Lower leg skin (tissue), 3 donors: ENCODE data around the gene CD99L2.

Source experiments
- POLR2A ChIP-seq, 2 donors: fragments of 450-650 bp; IDR thresholded peaks; one replicate each; pipeline ENCODE4 v1.6.1; 2016 to 2017; ENCODE audit warnings: antibody characterized with exemption in 2 of 2, mild to moderate bottlenecking in 1 of 2, moderate library complexity in 1 of 2
- TF ChIP-seq, protein P1 (sequence below), 3 donors: fragments of 450-650 bp; IDR thresholded peaks; one replicate each; pipeline ENCODE4 v1.5.1; 2016; ENCODE audit warnings: antibody characterized with exemption in 3 of 3, mild to moderate bottlenecking in 3 of 3, moderate library complexity in 2 of 3

DNA sequence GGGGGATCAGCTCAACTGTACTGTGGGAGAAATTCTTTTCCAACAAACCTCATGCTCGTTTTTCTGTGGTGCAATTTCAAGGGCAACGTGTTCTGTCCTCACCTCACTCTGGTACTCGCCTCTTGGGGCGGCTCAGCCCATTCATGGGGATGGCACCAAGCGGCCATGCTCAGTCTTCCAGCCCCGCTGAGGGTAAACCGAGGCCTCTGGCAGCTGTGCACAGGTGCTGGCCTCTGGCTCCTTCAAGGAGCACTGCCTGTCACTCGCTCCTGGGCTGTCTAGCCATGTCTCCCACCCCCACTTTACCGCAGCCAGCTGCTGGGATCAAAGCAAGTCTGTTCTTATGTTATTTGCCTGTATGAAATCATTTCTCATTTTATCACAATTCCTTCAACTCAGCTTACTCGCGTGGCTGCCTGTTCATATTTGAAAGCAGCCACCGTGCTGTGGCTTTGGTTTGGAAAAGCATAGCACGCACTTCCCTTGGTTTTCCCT, 135.1 kb downstream of the CD99L2 start:
- TF ChIP-seq, protein P1, sequence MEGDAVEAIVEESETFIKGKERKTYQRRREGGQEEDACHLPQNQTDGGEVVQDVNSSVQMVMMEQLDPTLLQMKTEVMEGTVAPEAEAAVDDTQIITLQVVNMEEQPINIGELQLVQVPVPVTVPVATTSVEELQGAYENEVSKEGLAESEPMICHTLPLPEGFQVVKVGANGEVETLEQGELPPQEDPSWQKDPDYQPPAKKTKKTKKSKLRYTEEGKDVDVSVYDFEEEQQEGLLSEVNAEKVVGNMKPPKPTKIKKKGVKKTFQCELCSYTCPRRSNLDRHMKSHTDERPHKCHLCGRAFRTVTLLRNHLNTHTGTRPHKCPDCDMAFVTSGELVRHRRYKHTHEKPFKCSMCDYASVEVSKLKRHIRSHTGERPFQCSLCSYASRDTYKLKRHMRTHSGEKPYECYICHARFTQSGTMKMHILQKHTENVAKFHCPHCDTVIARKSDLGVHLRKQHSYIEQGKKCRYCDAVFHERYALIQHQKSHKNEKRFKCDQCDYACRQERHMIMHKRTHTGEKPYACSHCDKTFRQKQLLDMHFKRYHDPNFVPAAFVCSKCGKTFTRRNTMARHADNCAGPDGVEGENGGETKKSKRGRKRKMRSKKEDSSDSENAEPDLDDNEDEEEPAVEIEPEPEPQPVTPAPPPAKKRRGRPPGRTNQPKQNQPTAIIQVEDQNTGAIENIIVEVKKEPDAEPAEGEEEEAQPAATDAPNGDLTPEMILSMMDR (IDR thresholded peaks at IDR 0.05): no peak
- TF ChIP-seq POLR2A (IDR thresholded peaks at IDR 0.05): no peak
